Measurements from ENCODE around the gene OR52E8.

The OR52E8 gene

DNA sequence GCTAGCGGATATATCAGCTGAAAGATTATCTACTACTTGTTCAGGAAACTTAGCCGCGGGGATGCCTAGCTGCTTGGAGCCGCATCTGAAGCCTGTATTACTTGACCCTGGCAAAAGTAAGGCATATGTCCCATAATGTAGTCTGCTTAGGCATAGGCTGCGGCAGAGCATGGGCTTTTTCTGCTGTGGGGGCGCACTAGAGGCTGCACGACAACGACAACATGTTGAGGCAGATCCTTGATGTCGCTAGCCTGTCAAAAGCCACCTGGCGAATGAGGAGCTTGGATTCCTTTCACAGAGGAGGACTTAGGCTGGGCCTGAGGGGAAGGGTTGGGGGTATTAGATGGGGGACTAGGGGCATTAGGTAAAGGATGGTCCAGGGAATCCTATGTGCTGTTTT is 49.9 kb downstream of the OR52E8 start:
- DNase-seq, result no peak

Measured in NCI-H510A (cell line).